Activated T-helper 17 cell treated with anti-CD3 and anti-CD28 coated beads, Interleukin-2, amount 50 U/mL, for 72 hours (primary cell): ENCODE data around the gene TACC3. TPM values are rescaled to one million over a fixed set of nuclear protein-coding genes. Genes with fewer than 3 reads are reported as not detected.

ENCODE experiments used
- ATAC-seq: fragments of 150-1000 bp; cut with Tn5 transposase; replicated peaks from 2 replicates; pipeline ENCODE4 v1.10.0; 2021; ENCODE audit warnings: mild to moderate bottlenecking, moderate library complexity
- H3K27ac Mint-ChIP-seq: one replicate; pipeline ENCODE4 v1.8.0; 2022; ENCODE audit warnings: mixed read lengths
- H3K27me3 Mint-ChIP-seq: one replicate; pipeline ENCODE4 v1.8.0; 2022; ENCODE audit warnings: mixed read lengths
- H3K36me3 Mint-ChIP-seq: one replicate; pipeline ENCODE4 v1.8.0; 2022; ENCODE audit warnings: low read depth, mild to moderate bottlenecking, mixed read lengths
- H3K4me1 Mint-ChIP-seq: one replicate; pipeline ENCODE4 v1.8.0; 2022; ENCODE audit warnings: mixed read lengths
- H3K4me3 Mint-ChIP-seq: one replicate; pipeline ENCODE4 v1.8.0; 2022; ENCODE audit warnings: mild to moderate bottlenecking, mixed read lengths
- H3K9me3 Mint-ChIP-seq: one replicate; pipeline ENCODE4 v1.8.0; 2022; ENCODE audit warnings: mixed read lengths
- total RNA-seq, 2 donors: library from RNA; stranded (reverse); gene quantifications; one replicate each; pipeline ENCODE4 v1.2.3, GENCODE V29; 2022

TACC3 gene
- 100 to 1,000 TPM; 151 to 204 TPM for total RNA-seq

DNA sequence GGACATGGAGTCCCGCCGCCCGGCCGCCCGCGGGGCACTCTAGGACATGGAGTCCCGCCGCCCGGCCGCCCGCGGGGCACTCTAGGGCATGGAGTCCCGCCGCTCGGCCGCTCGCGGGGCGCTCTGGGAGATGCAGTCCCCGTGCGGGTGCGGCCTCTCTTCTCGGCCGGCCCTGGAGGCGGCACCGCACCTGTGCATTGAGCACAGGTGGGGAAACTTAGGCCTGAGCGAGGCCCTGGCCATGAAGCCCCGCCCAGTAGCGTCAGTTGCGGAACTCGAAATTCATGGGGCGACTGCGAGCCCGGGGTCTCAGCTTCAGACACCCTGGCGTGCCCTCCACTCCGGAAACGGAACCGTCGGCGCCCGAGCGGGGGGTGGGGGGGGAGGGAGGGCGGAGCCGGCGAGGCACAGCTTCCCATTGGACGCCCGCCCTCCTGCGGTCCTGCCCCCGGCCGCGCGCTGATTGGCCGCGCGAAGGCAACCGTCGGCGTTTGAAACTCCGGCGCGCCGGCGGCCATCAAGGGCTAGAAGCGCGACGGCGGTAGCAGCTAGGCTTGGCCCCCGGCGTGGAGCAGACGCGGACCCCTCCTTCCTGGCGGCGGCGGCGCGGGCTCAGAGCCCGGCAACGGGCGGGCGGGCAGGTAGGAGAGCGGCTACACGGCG lies at the start of gene TACC3, which contains the start of gene TMEM129:
Gene TACC3 (plus strand): TSS at position 519 of the 663 bp plus-strand sequence. CDS start 1,901 bp downstream, outside the sequence.
Gene TMEM129 (minus strand): TSS at position 321 of the 663 bp plus-strand sequence. CDS start 486 bp downstream, outside the sequence.
- peak; percentile 79 for ATAC-seq
- H3K4me1 Mint-ChIP-seq: peaks cover 17% of the 10 kb centered on the region
- H3K36me3 Mint-ChIP-seq: peaks cover 55% of the 10 kb centered on the region
- peak within 1 kb of the TSS; percentile 97 for H3K27ac Mint-ChIP-seq
- peak within 1 kb of the TSS; percentile 98 for H3K4me3 Mint-ChIP-seq
- H3K9me3 Mint-ChIP-seq: no peaks in the 10 kb centered on the region
- no peaks in the 10 kb centered on the region for H3K27me3 Mint-ChIP-seq

DNA sequence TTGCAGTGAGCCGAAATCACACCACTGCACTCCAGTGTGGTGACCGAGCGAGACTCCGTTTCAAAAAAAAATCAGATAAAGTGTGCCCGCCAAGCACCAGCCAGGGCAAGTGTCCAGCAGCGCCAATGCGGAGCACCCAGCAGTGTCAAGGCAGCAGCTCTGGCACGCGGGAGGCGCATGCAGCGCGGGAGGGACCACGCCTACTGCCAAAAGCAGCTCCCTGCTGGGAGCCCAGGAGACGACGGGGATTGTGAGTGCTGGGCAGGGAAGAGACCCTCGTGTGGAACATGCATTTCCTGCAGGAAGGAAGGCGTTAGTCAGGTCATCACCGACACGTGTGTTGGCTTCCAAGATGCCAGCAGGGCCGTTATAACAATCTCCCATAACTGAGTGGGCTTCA lies 47.6 kb upstream of the TACC3 start:
- Mint-ChIP-seq H3K4me3 (no peak overlapping the region), H3K27ac (no peak overlapping the region), H3K4me1 (no peaks in the 10 kb centered on the region), H3K36me3 (no peaks in the 10 kb centered on the region), H3K9me3 (no peaks in the 10 kb centered on the region), H3K27me3 (no peaks in the 10 kb centered on the region)
- ATAC-seq: no peak

DNA sequence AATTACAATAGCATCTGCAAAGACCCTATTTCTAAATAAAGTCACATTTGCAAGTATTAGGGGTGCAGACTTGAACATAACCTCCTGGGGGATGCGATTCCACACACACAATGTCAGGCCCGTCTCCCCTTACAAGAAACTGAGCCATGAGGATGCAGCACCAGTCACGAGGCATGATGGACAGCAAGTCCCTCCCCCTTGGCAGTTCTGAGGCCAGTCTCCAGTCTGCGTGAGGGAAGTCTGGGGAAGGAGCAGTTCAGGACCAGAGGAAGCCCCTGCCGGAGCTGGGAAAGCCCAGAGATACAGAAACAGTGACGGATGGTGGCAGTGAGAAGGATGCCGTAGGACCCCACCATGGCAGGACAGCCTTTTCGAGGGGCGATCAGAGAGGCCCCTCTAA lies 46.6 kb upstream of the TACC3 start:
- Mint-ChIP-seq H3K4me1 (no peaks in the 10 kb centered on the region), H3K27me3 (no peaks in the 10 kb centered on the region), H3K36me3 (no peaks in the 10 kb centered on the region), H3K4me3 (no peak overlapping the region), H3K9me3 (no peaks in the 10 kb centered on the region), H3K27ac (no peak overlapping the region)
- ATAC-seq: no peak

DNA sequence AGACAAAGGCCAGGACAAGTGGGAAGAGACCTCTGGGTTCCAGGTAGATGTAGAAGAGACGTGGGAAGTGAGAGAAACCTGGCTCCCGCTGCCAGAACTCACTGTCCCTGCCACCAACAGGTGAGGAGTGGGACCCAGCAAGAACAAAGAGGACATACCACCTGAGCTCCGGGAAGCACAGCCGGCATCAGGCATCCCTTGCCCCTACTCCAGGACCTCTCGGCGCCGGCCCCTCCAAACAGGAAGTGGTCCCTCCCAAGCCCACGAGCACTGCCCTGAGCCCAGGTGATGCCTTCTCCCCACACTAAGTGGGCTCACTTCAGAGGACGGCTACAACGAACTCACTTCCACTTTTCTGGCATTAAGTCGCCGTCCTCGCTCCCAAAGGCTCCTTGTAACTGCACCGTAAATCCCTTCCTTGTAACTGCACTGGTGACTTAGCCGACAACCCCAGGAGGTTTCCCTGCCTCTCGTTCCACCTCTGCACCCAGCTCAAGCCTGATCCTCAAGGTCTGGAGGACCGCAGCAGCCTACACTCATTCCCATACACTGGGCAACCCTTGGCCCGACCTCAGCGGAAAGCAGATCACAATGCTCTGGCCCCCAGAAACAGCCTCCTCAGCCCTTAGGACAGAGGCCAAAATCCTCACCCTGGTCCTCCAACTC lies 46.1 kb upstream of the TACC3 start:
- Mint-ChIP-seq H3K27ac (no peak overlapping the region), H3K4me1 (no peaks in the 10 kb centered on the region), H3K27me3 (no peaks in the 10 kb centered on the region), H3K4me3 (no peak overlapping the region), H3K9me3 (no peaks in the 10 kb centered on the region), H3K36me3 (no peaks in the 10 kb centered on the region)
- ATAC-seq: no peak

DNA sequence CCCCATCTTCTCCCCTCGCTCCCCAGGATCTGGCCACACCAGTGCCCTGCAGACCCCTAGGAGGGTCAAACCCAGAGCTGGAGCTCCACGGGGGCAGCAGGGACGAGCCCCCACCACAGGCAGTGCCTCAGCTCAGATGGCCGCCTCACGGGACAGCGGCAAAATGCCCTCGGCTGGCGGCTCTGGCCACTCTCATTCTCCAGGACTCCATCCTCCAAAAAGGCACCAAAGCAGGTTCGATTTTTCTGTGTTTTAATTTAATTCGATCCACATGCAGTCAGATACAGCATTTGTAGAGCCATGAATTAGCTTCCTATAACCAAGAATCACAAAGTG lies 45.6 kb upstream of the TACC3 start:
- Mint-ChIP-seq H3K36me3 (no peaks in the 10 kb centered on the region), H3K4me3 (no peak overlapping the region), H3K27ac (no peak overlapping the region), H3K4me1 (no peaks in the 10 kb centered on the region), H3K27me3 (no peaks in the 10 kb centered on the region), H3K9me3 (no peaks in the 10 kb centered on the region)
- ATAC-seq: no peak

DNA sequence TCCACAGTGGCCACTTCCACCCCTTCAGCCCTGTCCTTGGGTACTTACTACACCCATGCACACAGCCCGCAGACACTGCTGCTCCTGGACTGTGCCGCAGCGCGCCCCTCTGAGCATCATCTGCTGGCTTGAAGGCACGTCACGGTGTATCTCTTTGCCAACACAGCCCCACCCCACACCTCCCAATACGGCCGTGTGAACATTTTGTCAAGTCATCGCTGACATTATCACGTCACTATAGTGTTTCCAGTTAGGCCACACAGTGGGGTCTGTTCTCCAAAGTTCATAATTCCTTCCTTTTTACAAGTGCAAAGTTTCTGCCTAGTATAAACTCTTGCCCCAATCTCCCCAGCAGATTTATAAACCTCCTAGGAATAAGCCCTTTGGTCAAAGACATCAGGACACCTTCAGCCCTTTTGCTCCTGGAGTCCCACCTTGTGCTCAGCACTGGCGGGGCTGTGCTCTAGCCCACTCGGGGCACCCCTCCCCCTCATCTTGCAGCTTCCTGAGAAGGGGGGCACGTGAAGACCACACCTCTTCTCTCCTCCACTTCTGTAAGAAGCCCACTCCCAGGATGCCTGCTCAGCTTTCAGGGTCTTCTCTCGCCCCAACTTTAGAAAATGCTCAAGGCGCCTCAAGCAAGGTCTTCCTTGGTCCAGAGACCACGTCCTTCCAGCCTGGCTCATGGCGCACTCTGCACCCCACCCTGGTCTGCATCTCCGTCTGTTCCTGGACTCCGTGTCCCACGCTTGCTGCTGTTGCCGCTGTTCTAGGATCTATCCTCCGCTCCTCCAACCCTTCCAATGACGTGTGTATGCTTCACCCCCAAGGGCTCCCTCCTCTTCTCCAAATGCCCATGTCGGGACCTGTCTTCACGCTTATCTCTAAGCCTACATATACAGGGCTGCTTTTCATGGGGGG lies 44.5 kb upstream of the TACC3 start:
- Mint-ChIP-seq H3K9me3 (no peaks in the 10 kb centered on the region), H3K36me3 (no peaks in the 10 kb centered on the region), H3K27me3 (no peaks in the 10 kb centered on the region), H3K27ac (peak overlapping the region; percentile 25), H3K4me1 (no peaks in the 10 kb centered on the region), H3K4me3 (no peak overlapping the region)
- ATAC-seq: no peak

DNA sequence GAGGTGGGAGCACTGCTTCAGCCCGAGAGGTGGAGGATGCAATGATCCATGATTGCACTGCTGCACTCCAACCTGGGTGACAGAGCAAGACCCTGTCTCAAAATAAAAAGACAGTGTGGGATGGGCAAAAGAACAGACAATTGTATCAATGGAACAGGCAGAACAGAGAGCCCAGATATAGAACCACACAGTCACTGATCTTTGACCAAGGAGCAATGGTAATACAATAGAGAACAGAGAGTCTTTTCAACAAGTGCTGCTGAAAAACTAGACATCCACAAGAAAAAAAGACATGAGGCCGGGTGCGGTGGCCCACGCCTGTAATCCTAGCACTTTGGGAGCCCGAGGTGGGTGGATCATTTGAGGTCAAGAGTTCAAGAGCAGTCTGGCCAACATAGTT lies 43.1 kb upstream of the TACC3 start:
- no peak for ATAC-seq
- Mint-ChIP-seq H3K36me3 (no peaks in the 10 kb centered on the region), H3K9me3 (no peaks in the 10 kb centered on the region), H3K27ac (no peak overlapping the region), H3K4me3 (no peak overlapping the region), H3K27me3 (no peaks in the 10 kb centered on the region), H3K4me1 (peaks cover 8% of the 10 kb centered on the region)

DNA sequence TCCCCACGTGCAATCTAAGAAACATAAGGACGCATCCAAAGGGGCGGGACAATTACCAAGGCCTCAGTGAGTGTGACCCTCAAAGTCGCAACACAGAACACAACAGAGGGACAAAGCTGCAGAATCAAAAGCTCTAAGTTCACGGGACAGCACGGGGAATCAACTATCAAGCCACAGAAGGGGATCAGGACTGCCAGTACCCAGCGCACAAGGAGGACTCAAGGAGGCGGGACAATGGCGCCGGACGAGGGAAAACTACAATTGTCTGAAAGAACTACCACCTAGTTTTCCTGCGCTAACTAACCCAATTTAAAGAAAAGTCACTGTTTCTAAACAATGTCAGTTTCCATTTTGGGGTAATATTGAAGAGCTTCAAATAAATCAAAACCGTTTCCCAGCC lies 38.5 kb upstream of the TACC3 start:
- Mint-ChIP-seq H3K4me1 (peaks cover 11% of the 10 kb centered on the region), H3K27me3 (no peaks in the 10 kb centered on the region), H3K27ac (peak overlapping the region; percentile 56), H3K36me3 (no peaks in the 10 kb centered on the region), H3K9me3 (no peaks in the 10 kb centered on the region), H3K4me3 (peak overlapping the region; percentile 83)
- no peak for ATAC-seq

DNA sequence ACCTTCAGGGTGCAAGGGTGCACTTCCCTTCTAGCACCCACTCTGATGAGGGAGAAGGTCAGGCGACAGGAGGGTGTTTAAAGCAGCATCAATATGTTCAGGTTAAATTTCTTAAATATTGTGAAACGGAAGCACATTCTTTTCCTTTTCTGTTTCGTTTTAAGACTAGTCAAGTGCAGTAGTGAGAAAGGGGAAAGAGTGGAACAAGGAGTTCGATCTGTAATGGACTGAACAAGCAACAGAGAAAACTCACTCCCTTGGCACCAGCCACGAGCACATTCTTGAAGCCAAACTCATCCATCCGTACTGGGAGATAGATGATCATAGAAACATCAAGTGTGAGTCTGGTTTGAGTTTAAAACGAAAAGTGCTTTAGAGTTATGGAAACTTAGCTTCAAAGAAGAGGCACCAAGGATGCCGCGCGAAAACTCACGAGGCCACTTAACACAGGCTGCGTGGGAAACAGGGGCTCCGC lies 38.0 kb upstream of the TACC3 start:
- H3K27ac Mint-ChIP-seq: peak overlapping the region; percentile 56
- no peaks in the 10 kb centered on the region for H3K9me3 Mint-ChIP-seq
- ATAC-seq: no peak
- H3K4me1 Mint-ChIP-seq: peaks cover 11% of the 10 kb centered on the region
- H3K4me3 Mint-ChIP-seq: peak overlapping the region; percentile 83
- H3K27me3 Mint-ChIP-seq: no peaks in the 10 kb centered on the region
- no peaks in the 10 kb centered on the region for H3K36me3 Mint-ChIP-seq

DNA sequence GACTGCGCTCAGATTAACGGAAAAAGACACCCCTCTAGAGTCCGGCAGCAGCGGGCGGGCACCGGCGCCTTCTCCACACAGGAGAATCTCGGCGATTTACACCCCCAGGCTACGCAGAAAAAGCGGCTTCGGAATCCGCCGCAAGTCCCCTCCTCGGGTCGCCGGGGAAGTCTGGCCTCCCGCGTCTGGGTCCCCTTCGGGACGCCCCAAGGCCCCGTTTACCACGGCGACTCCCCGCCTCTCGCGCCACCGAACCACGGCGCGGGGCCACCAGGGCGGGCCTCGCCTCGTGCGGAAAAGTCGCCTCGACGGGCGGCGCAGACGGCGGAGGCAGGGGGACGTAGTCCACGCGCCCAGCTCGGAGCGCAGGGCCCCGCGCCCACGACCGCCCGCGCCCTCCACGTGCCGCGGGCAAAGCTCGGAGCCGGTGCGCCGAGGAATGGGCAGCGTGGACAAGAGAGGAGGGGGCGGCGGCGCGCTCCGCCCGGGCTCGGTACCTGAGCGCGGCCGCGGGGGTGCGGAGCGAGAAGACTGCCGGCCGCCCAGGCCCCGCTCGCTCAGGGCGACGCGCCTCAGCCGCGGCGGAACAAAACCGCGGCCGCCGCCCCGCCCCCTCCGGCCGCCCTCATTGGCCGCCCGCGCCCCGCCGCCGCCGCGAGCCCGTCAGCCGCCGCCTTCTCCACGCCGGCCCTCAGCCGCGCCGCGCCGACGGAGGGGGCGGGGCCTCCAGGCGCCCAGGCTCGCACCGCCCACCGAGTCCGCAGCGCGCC lies 37.4 kb upstream of the TACC3 start, which contains the start of gene FAM53A:
Gene FAM53A (minus strand): TSS at position 578 of the 770 bp plus-strand sequence. CDS start 15,572 bp downstream, outside the sequence.
- Mint-ChIP-seq H3K36me3 (peaks cover 3% of the 10 kb centered on the region), H3K27me3 (no peaks in the 10 kb centered on the region), H3K9me3 (no peaks in the 10 kb centered on the region), H3K27ac (peak within 1 kb of the TSS; percentile 56), H3K4me1 (peaks cover 11% of the 10 kb centered on the region), H3K4me3 (peak within 1 kb of the TSS; percentile 83)
- ATAC-seq: peak; percentile 96

DNA sequence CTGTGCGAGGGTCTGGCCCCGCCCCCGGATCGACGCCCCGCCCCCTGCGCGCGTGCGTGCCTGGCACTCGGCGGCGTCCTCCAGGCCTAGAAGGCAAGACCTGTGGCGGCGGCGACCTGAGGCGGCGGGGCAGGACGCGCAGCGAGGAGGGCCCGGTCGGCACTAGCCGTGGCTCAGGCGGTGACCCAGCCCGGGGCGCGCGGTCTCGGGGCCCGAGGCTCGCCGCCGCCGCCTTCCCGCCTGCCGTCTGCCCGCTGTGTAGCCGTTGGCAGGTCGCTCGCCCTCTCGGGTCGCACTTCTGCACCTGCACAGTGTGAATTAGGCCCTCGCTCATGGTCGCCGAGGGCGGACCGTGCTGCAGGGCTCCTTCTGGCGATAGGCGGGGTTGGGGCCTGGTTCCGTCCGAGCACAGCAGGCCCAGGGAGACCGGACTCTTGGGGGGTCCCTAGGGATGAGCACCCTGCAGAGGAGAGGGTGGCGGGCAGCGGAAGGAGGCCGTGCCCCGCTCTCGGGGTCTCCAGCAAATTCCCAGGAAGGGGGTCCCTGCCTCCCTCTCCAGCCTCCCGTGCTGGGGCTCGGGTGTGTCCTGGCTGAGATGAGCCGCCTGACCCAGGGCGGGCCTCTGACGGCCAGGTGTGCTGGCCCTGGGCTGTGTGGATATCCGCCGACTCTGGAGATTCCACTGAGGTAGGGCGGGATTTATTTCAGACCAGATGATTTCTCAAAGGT lies 36.7 kb upstream of the TACC3 start:
- ATAC-seq: peak; percentile 28
- Mint-ChIP-seq H3K4me1 (peaks cover 11% of the 10 kb centered on the region), H3K27ac (no peak overlapping the region)

DNA sequence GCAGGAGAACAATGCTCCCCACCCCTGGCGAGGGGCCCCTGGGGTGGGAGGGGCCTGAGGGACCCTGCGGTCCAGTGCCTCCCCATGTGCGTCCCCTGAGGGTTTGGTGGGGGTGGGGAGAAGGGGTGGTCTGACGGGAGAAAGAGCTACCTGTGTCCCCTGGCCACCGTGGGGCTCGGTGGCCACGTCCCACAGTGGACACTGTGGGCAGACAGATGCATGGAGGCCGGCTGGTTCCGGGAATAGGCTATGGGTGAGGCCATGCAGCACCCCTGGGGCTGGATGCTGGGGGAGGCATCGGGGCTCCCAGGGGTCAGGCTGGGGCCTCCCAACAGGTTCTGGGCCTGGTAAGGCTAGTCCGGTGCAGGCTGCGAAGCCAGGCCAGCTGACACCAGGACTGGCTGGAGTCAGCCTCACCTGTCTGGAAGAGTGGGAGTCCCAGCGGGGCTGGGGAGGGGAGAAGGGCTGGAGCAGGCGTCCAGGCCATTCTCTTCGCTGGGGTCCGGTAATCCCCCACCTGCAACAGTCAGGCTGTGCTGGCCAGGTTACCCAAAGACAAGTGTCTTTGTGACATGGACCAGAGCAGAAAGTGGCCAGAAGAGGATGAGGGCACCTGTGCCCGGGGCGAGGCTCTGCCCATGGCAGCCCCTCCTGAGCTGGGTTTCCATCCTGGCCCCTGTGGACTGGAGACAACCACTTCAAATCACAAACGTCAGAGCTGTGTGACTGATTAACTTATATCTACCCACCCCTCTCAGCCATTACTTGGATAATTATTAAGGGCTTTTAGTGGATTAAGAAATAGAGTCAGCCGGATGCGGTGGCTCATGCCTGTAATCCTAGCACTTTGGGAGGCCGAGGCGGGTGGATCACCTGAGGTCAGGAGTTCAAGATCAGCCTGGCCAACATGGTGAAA lies 35.8 kb upstream of the TACC3 start:
- peaks cover 19% of the 10 kb centered on the region for H3K36me3 Mint-ChIP-seq
- H3K27ac Mint-ChIP-seq: no peak overlapping the region
- no peak for ATAC-seq
- H3K27me3 Mint-ChIP-seq: no peaks in the 10 kb centered on the region
- no peaks in the 10 kb centered on the region for H3K9me3 Mint-ChIP-seq
- no peak overlapping the region for H3K4me3 Mint-ChIP-seq
- peaks cover 11% of the 10 kb centered on the region for H3K4me1 Mint-ChIP-seq

More for the DNA sequence above, 36.7 kb upstream of the TACC3 start:
- Mint-ChIP-seq H3K9me3 (no peaks in the 10 kb centered on the region), H3K4me3 (peak overlapping the region; percentile 19), H3K27me3 (no peaks in the 10 kb centered on the region), H3K36me3 (peaks cover 11% of the 10 kb centered on the region)
